ENCODE results near the gene OGDH.
"Not testable (repeated sequence)": the region's sequence is repeated elsewhere in the genome, so short reads cannot be mapped to it uniquely, and the experiment has no call there.

DNA sequence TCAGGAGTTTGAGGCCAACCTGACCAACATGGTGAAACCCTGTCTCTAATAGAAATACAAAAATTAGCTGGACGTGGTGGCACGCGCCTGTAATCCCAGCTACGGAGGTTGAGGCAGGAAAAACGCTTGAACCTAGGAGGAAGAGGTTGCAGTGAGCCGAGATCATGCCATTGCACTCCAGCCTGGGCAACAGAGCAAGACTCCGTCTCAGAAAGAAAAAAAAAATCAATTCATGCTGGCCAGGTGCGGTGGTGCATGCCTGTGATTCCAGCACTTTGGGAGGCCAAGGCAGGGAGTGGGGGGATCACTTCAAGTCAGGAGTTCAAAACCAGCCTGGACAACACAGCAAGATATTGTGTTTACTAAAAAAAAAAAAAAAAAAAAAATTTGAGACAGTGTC lies 9.2 kb upstream of the OGDH start:
- TF ChIP-seq, protein P1, sequence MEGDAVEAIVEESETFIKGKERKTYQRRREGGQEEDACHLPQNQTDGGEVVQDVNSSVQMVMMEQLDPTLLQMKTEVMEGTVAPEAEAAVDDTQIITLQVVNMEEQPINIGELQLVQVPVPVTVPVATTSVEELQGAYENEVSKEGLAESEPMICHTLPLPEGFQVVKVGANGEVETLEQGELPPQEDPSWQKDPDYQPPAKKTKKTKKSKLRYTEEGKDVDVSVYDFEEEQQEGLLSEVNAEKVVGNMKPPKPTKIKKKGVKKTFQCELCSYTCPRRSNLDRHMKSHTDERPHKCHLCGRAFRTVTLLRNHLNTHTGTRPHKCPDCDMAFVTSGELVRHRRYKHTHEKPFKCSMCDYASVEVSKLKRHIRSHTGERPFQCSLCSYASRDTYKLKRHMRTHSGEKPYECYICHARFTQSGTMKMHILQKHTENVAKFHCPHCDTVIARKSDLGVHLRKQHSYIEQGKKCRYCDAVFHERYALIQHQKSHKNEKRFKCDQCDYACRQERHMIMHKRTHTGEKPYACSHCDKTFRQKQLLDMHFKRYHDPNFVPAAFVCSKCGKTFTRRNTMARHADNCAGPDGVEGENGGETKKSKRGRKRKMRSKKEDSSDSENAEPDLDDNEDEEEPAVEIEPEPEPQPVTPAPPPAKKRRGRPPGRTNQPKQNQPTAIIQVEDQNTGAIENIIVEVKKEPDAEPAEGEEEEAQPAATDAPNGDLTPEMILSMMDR (IDR thresholded peaks at IDR 0.05), result not testable (repeated sequence)
- not testable (repeated sequence) for TF ChIP-seq POLR2A (IDR thresholded peaks at IDR 0.05)

Data from testis (tissue), 2 donors.